PFSK-1 (cell line): ENCODE measurements around the gene CTXN3.

ENCODE experiments used
- FOXP2 ChIP-seq: optimal IDR thresholded peaks from 2 replicates; pipeline ENCODE3; 2011; ENCODE audit warnings: borderline replicate concordance, control low read depth, inconsistent platforms; ENCODE audit not compliant: insufficient read depth; ENCODE audit errors: extremely low read length, extremely low read depth
- POLR2AphosphoS5 ChIP-seq: IDR thresholded peaks from 2 replicates; pipeline ENCODE4 v1.6.1; 2012; ENCODE audit warnings: low read depth, mild to moderate bottlenecking, control low read depth, low read length, moderate library complexity
- REST ChIP-seq, 2 experiments: IDR thresholded peaks; 2 replicates each; pipeline versions ENCODE4 v1.6.1 to v1.8.0; 2011 to 2012; ENCODE audit warnings: low read depth in 2 of 2, low read length in 2 of 2, control low read depth in 1 of 2, inconsistent platforms in 1 of 2, mild to moderate bottlenecking in 1 of 2, moderate library complexity in 1 of 2; ENCODE audit not compliant: insufficient read depth in 1 of 2
- SIN3A ChIP-seq: IDR thresholded peaks from 2 replicates; pipeline ENCODE4 v1.6.1; 2012; ENCODE audit warnings: mild to moderate bottlenecking, low read length, moderate library complexity, borderline replicate concordance; ENCODE audit not compliant: insufficient read depth
- TAF1 ChIP-seq: IDR thresholded peaks from 2 replicates; pipeline ENCODE4 v1.6.1; 2012; ENCODE audit warnings: low read length, control low read depth, borderline replicate concordance; ENCODE audit not compliant: insufficient read depth

The CTXN3 gene

GRCh38 chr5:127702926-127703561, 54.2 kb downstream of the CTXN3 start, which contains the start of gene CCDC192:
CCDC192 (plus strand) TSS chr5:127703391; CDS start chr5:127703446, 55 bp downstream.
- TF ChIP-seq POLR2AphosphoS5, result no peak
- no peak for TF ChIP-seq SIN3A
- TF ChIP-seq FOXP2, result no peak
- no peak for TF ChIP-seq TAF1
- no peak for TF ChIP-seq REST (IDR thresholded peaks at IDR 0.05; ENCODE audit: insufficient read depth in 1 of 2, low read depth in 2 of 2, low read length in 2 of 2)

GRCh38 chr5:127705120-127705892, 56.4 kb downstream of the CTXN3 start:
- TF ChIP-seq POLR2AphosphoS5, result no peak

GRCh38 chr5:127706691-127707090, 57.8 kb downstream of the CTXN3 start:
- TF ChIP-seq TAF1 (no peak), FOXP2 (no peak), POLR2AphosphoS5 (no peak), REST (IDR thresholded peaks at IDR 0.05; ENCODE audit: insufficient read depth in 1 of 2, low read depth in 2 of 2, low read length in 2 of 2) (no peak), SIN3A (no peak)

GRCh38 chr5:127707209-127707608, 58.3 kb downstream of the CTXN3 start:
- TF ChIP-seq TAF1 (no peak), FOXP2 (no peak), REST (IDR thresholded peaks at IDR 0.05; ENCODE audit: insufficient read depth in 1 of 2, low read depth in 2 of 2, low read length in 2 of 2) (no peak), POLR2AphosphoS5 (no peak), SIN3A (no peak)
